B cell (primary cell): ENCODE measurements around the gene SHFL. TPM values are rescaled to one million over a fixed set of nuclear protein-coding genes. Genes with fewer than 3 reads are reported as not detected.

Source experiments
- ATAC-seq: fragments of 200-7000 bp; cut with Tn5 transposase; one replicate; pipeline ENCODE4 v1.10.0; 2021; ENCODE audit warnings: low read depth, mild to moderate bottlenecking, moderate number of reproducible peaks, moderate library complexity
- CTCF ChIA-PET: fragments of 350-600 bp; sonication (Branson Sonifier 250); formaldehyde crosslinking; loops from one replicate; lab custom pipeline; 2021; ENCODE audit warnings: antibody characterized with exemption, inconsistent platforms; lab: Charles Lee
- POLR2A ChIA-PET: fragments of 350-600 bp; sonication (Branson Sonifier 250); formaldehyde crosslinking; loops from one replicate; lab custom pipeline; 2021; ENCODE audit warnings: antibody characterized with exemption; lab: Charles Lee
- DNase-seq: peaks from one replicate; pipeline ENCODE4 v3.0.0; 2013
- H2AFZ ChIP-seq: 2 replicates; pipeline ENCODE4 v1.6.1; 2012; ENCODE audit warnings: mild to moderate bottlenecking, low read depth, low read length; ENCODE audit not compliant: insufficient read depth, poor library complexity, severe bottlenecking
- H3K27ac ChIP-seq, 2 donors: 1 replicate in 1 of 2; 2 replicates in 1 of 2; pipeline ENCODE4 v1.5.1; 2012 to 2013; ENCODE audit warnings: low read length in 2 of 2, mild to moderate bottlenecking in 2 of 2, moderate library complexity in 1 of 2
- H3K27me3 ChIP-seq, 4 experiments: fragments of 200-600 bp in 1 of 4; sonication (generic) in 1 of 4; replicated peaks in 1 of 4; 1 replicate in 2 of 4; 2 replicates in 2 of 4; pipeline versions ENCODE4 v1.6.1 to v1.7.0; 2013 to 2016; ENCODE audit warnings: low read length in 3 of 4, mild to moderate bottlenecking in 2 of 4, mixed read lengths in 1 of 4, moderate library complexity in 1 of 4; ENCODE audit not compliant: insufficient read depth in 4 of 4, control insufficient read depth in 3 of 4; ENCODE audit errors: control extremely low read depth in 1 of 4
- H3K36me3 ChIP-seq, 2 experiments: replicated peaks in 1 of 2; 1 replicate in 1 of 2; 2 replicates in 1 of 2; pipeline versions ENCODE4 v1.6.1 to v1.7.1; 2013; ENCODE audit warnings: low read length in 1 of 2; ENCODE audit not compliant: insufficient read depth in 2 of 2, control insufficient read depth in 1 of 2; ENCODE audit errors: control extremely low read depth in 1 of 2, extremely low read depth in 1 of 2
- H3K4me1 ChIP-seq, 2 donors: fragments of 200-600 bp in 1 of 2; sonication (generic) in 1 of 2; 1 replicate in 1 of 2; 2 replicates in 1 of 2; pipeline versions ENCODE4 v1.5.1 to v1.6.1; 2013 to 2017; ENCODE audit warnings: low read length in 2 of 2; ENCODE audit not compliant: control insufficient read depth in 2 of 2, insufficient read depth in 2 of 2
- H3K4me2 ChIP-seq: replicated peaks from 2 replicates; pipeline ENCODE3; 2012; ENCODE audit warnings: mild to moderate bottlenecking, low read depth, low read length; ENCODE audit not compliant: poor library complexity, severe bottlenecking
- H3K4me3 ChIP-seq, 5 experiments: fragments of 200-600 bp in 1 of 5; sonication (generic) in 1 of 5; 1 replicate in 3 of 5; 2 replicates in 2 of 5; pipeline versions ENCODE4 v1.5.1 to v1.7.0; 2011 to 2016; ENCODE audit warnings: low read length in 4 of 5, mild to moderate bottlenecking in 4 of 5, low read depth in 2 of 5, control low read depth in 1 of 5, moderate library complexity in 1 of 5; ENCODE audit not compliant: insufficient read depth in 1 of 5; ENCODE audit errors: control extremely low read depth in 1 of 5, extremely low read depth in 1 of 5
- H3K79me2 ChIP-seq: fragments of 200-600 bp; sonication (generic); one replicate; pipeline ENCODE4 v1.6.0; 2016; ENCODE audit warnings: low read length; ENCODE audit not compliant: control insufficient read depth, insufficient read depth
- H3K9ac ChIP-seq: fragments of 200-600 bp; sonication (generic); 2 replicates; pipeline ENCODE4 v1.6.1; 2017; ENCODE audit warnings: mild to moderate bottlenecking, low read length, moderate library complexity
- H3K9me3 ChIP-seq, 3 donors: one replicate each; pipeline versions ENCODE4 v1.6.1 to v1.7.1; 2013; ENCODE audit warnings: low read length in 2 of 3; ENCODE audit not compliant: control insufficient read depth in 2 of 3, insufficient read depth in 1 of 3; ENCODE audit errors: control extremely low read depth in 1 of 3
- H4K20me1 ChIP-seq: 2 replicates; pipeline ENCODE4 v1.6.0; 2012; ENCODE audit warnings: mild to moderate bottlenecking, low read length; ENCODE audit not compliant: insufficient read depth, control insufficient read depth, poor library complexity, severe bottlenecking
- H3K27ac Mint-ChIP-seq: one replicate; pipeline ENCODE4 v1.8.0; 2021; ENCODE audit warnings: mixed read lengths
- H3K27me3 Mint-ChIP-seq: one replicate; pipeline ENCODE4 v1.8.0; 2021; ENCODE audit warnings: mixed read lengths
- H3K4me1 Mint-ChIP-seq: one replicate; pipeline ENCODE4 v1.8.0; 2021; ENCODE audit warnings: mixed read lengths
- H3K4me3 Mint-ChIP-seq: one replicate; pipeline ENCODE4 v1.8.0; 2021; ENCODE audit warnings: mixed read lengths
- H3K9me3 Mint-ChIP-seq: one replicate; pipeline ENCODE4 v1.8.0; 2022; ENCODE audit warnings: mixed read lengths; ENCODE audit not compliant: insufficient read depth
- CTCF ChIP-seq: fragments of 200-600 bp; IDR thresholded peaks from one replicate; pipeline ENCODE4 v1.8.0; 2022; ENCODE audit warnings: antibody characterized with exemption, mild to moderate bottlenecking
- EZH2 ChIP-seq: IDR thresholded peaks from 2 replicates; pipeline ENCODE4 v1.6.1; 2012; ENCODE audit warnings: borderline replicate concordance, low read depth, mild to moderate bottlenecking, moderate library complexity, low read length; ENCODE audit not compliant: insufficient read depth, poor library complexity, severe bottlenecking
- WGBS: methylation state at CpG from one replicate; pipeline ENCODE4 v1.1.5; 2013; ENCODE audit warnings: missing lambda C conversion rate; ENCODE audit not compliant: insufficient coverage; 5-methylcytosine and 5-hydroxymethylcytosine counted together
- intact Hi-C: fragments of 100-400 bp; cut with micrococcal nuclease; formaldehyde crosslinking; loops from one replicate; pipeline ENCODE4 v1.10.0; 2022
- polyA plus RNA-seq: library from polyadenylated mRNA; depleted of rRNA; stranded (reverse); fragments of >200 nt; gene quantifications from 2 replicates; pipeline ENCODE4 v1.2.3, GENCODE V29; 2012
- total RNA-seq, 2 donors: library from RNA; stranded (reverse); fragments of 120-200 nt in 1 of 2; gene quantifications; 1 replicate in 1 of 2; 2 replicates in 1 of 2; pipeline versions ENCODE4 v1.2.3 to v1.2.4, GENCODE V29; 2013 to 2022

SHFL gene
- total and polyA plus RNA-seq, 2 donors (not counting 1 experiment from before 2014, with no cell fraction given), result 109 to 205 TPM

GRCh38 chr19:10102787-10103236 lies 16.7 kb downstream of the SHFL start:
- Mint-ChIP-seq H3K27ac (peak overlapping the region; percentile 100), H3K4me1 (peaks cover 61% of the 10 kb centered on the region), H3K27me3 (no peaks in the 10 kb centered on the region), H3K4me3 (peak overlapping the region; percentile 85), H3K9me3 (no peaks in the 10 kb centered on the region)
- ChIA-PET CTCF (interaction anchor here (2.8 to 14.9 kb wide), 2 partner anchors 12 to 148 kb away, joined by 16 to 263 read pairs; partner anchors contain the start of genes EIF3G and P2RY11), POLR2A (interaction anchor here (0.5 to 6.1 kb wide), 7 partner anchors 10 to 552 kb away, joined by 3 to 62 read pairs (median 3); partner anchors contain the start of gene P2RY11)
- Histone ChIP-seq H3K27me3 (no peaks in the 10 kb centered on the region), H4K20me1 (peaks cover 13% of the 10 kb centered on the region), H3K27ac (peak overlapping the region; percentile 99), H3K9me3 (no peaks in the 10 kb centered on the region), H3K79me2 (peaks cover 17% of the 10 kb centered on the region), H3K4me3 (peak overlapping the region in 2 of 5 experiments; percentile 16 to 43), H3K9ac (peak overlapping the region; percentile 60), H2AFZ (no peak overlapping the region), H3K36me3 (peaks cover 0 to 8% of the 10 kb centered on the region in 2 experiments), H3K4me1 (peaks cover 59 to 79% of the 10 kb centered on the region in 2 donors), H3K4me2 (peak overlapping the region; percentile 69)
- ATAC-seq (peak; percentile 63), DNase-seq (peak; percentile 89)
- WGBS, result 18% methylated on average over 7 of the region's 7 CpGs
- no peak for TF ChIP-seq CTCF
- TF ChIP-seq EZH2, result no peak
- intact Hi-C loops, result loop anchor here (2.0 to 10.0 kb wide), 2 partner anchors 134 to 302 kb away; partner anchors contain the start of gene CDC37

GRCh38 chr19:10104130-10104513 lies 18.0 kb downstream of the SHFL start:
- Mint-ChIP-seq H3K27me3 (no peaks in the 10 kb centered on the region), H3K4me3 (no peak overlapping the region), H3K27ac (peak overlapping the region; percentile 61), H3K4me1 (peaks cover 59% of the 10 kb centered on the region), H3K9me3 (no peaks in the 10 kb centered on the region)
- TF ChIP-seq CTCF (no peak), EZH2 (no peak)
- H3K36me3 ChIP-seq, result peaks cover 0 to 21% of the 10 kb centered on the region in 2 experiments
- ChIA-PET CTCF (interaction anchor here (0.7 to 14.9 kb wide), 6 partner anchors 8 to 147 kb away, joined by 3 to 263 read pairs (median 5); partner anchors contain the start of genes DNMT1, EIF3G and P2RY11), POLR2A (interaction anchor here (1.0 to 6.1 kb wide), 3 partner anchors 8 to 166 kb away, joined by 7 to 62 read pairs (median 26); partner anchors contain the start of genes ICAM1 and P2RY11)
- no peak for ATAC-seq
- no peak overlapping the region for H3K9ac ChIP-seq
- H3K27me3 ChIP-seq, result no peaks in the 10 kb centered on the region
- H3K4me3 ChIP-seq, result no peak overlapping the region
- peaks cover 55 to 75% of the 10 kb centered on the region in 2 donors for H3K4me1 ChIP-seq
- intact Hi-C loops, result loop anchor here (10.0 kb wide), 1 partner anchor 301 kb away; the partner anchor contains the start of gene CDC37
- H3K9me3 ChIP-seq, result no peaks in the 10 kb centered on the region
- H4K20me1 ChIP-seq, result peaks cover 20% of the 10 kb centered on the region
- DNase-seq, result no peak
- peak overlapping the region; percentile 97 to 99 for H3K27ac ChIP-seq
- H3K79me2 ChIP-seq, result peaks cover 28% of the 10 kb centered on the region
- H3K4me2 ChIP-seq, result peak overlapping the region; percentile 83
- no peak overlapping the region for H2AFZ ChIP-seq
